DMS153 (cell line): ENCODE results near the gene SNF8.
"Not testable (repeated sequence)": the region's sequence is repeated elsewhere in the genome, so short reads cannot be mapped to it uniquely, and the experiment has no call there.

Source experiments
- DNase-seq: peaks from one replicate; lab custom pipeline; 2025; lab: John Stamatoyannopoulos, UW

The SNF8 gene

GRCh38 chr17:48944515-48945260 is at the start of gene SNF8:
Gene SNF8 (minus strand): TSS chr17:48944842. CDS start chr17:48944734, 108 bp downstream.
- DNase-seq: peak; percentile 63

GRCh38 chr17:48993951-48994350 is 49.3 kb upstream of the SNF8 start:
- DNase-seq: no peak

- no peak for DNase-seq
These were observed 48.7 kb upstream of the SNF8 start for GRCh38 chr17:48993305-48993704.

- DNase-seq: no peak
These were observed 47.8 kb upstream of the SNF8 start for GRCh38 chr17:48992444-48992843.

GRCh38 chr17:48990882-48991357 is 46.3 kb upstream of the SNF8 start:
- DNase-seq: no peak

GRCh38 chr17:48989100-48989499 is 44.5 kb upstream of the SNF8 start:
- DNase-seq: no peak

GRCh38 chr17:48985436-48986245 is 41.0 kb upstream of the SNF8 start:
- no peak for DNase-seq

GRCh38 chr17:48981927-48982539 is 37.4 kb upstream of the SNF8 start:
- no peak for DNase-seq

GRCh38 chr17:48973806-48974205 is 29.2 kb upstream of the SNF8 start:
- DNase-seq: no peak

- no peak for DNase-seq
These were observed 28.1 kb upstream of the SNF8 start for GRCh38 chr17:48972749-48973097.

- no peak for DNase-seq
These were observed 26.4 kb upstream of the SNF8 start for GRCh38 chr17:48970865-48971687.

- DNase-seq: no peak
These were observed 25.6 kb upstream of the SNF8 start for GRCh38 chr17:48970224-48970623.

GRCh38 chr17:48961516-48962233 is 17.0 kb upstream of the SNF8 start:
- no peak for DNase-seq

GRCh38 chr17:48960834-48961515 is 16.3 kb upstream of the SNF8 start:
- no peak for DNase-seq

- no peak for DNase-seq
These were observed 9.7 kb upstream of the SNF8 start for GRCh38 chr17:48954300-48954755.

- no peak for DNase-seq
These were observed 8.3 kb upstream of the SNF8 start for GRCh38 chr17:48952904-48953303.

GRCh38 chr17:48951572-48951971 is 6.9 kb upstream of the SNF8 start:
- no peak for DNase-seq

GRCh38 chr17:48945261-48945651 is 614 bp upstream of the SNF8 start:
- not testable (repeated sequence) for DNase-seq

GRCh38 chr17:48933035-48933434 is 11.6 kb downstream of the SNF8 start:
- DNase-seq: no peak

- no peak for DNase-seq
These were observed 14.2 kb downstream of the SNF8 start for GRCh38 chr17:48930435-48930873.

- no peak for DNase-seq
These were observed 14.9 kb downstream of the SNF8 start for GRCh38 chr17:48929812-48930165.
